Effector CD8-positive, alpha-beta T cell (primary cell): ENCODE results near the gene MATK.

ENCODE experiments used
- DNase-seq: peaks from one replicate; lab custom pipeline; 2025; lab: John Stamatoyannopoulos, UW

The MATK gene

GRCh38 chr19:3751236-3751635 lies 34.9 kb downstream of the MATK start:
- DNase-seq, result no peak

GRCh38 chr19:3750211-3750610 lies 36.0 kb downstream of the MATK start:
- no peak for DNase-seq

- no peak for DNase-seq
Measured at GRCh38 chr19:3748965-3749364, 37.2 kb downstream of the MATK start.

GRCh38 chr19:3746371-3747056 lies 39.7 kb downstream of the MATK start:
- DNase-seq, result no peak

- DNase-seq, result no peak
Measured at GRCh38 chr19:3745363-3746045, 40.7 kb downstream of the MATK start.

- no peak for DNase-seq
Measured at GRCh38 chr19:3743486-3743885, 42.7 kb downstream of the MATK start.

GRCh38 chr19:3740431-3740830 lies 45.8 kb downstream of the MATK start:
- no peak for DNase-seq

GRCh38 chr19:3738477-3739220 lies 47.5 kb downstream of the MATK start:
- no peak for DNase-seq

- no peak for DNase-seq
Measured at GRCh38 chr19:3737487-3738205, 48.5 kb downstream of the MATK start.

GRCh38 chr19:3736106-3736724 lies 50.0 kb downstream of the MATK start:
- DNase-seq, result no peak

- DNase-seq, result no peak
Measured at GRCh38 chr19:3734310-3734600, 51.9 kb downstream of the MATK start.

GRCh38 chr19:3733549-3734309 lies 52.5 kb downstream of the MATK start:
- no peak for DNase-seq

GRCh38 chr19:3732108-3732507 lies 54.1 kb downstream of the MATK start:
- no peak for DNase-seq

GRCh38 chr19:3730457-3730958 lies 55.7 kb downstream of the MATK start:
- no peak for DNase-seq
